Measurements from ENCODE around the gene DMGDH. TPM values are rescaled to one million over a fixed set of nuclear protein-coding genes. Genes with fewer than 3 reads are reported as not detected.
A peak's percentile ranks its signal among the peaks of the same experiment; 100 is the strongest.
"Not testable (repeated sequence)": the region's sequence is repeated elsewhere in the genome, so short reads cannot be mapped to it uniquely, and the experiment has no call there.

The DMGDH gene
- total RNA-seq, 2 donors from 2014 or later = 0.30 to 1.4 TPM

DNA sequence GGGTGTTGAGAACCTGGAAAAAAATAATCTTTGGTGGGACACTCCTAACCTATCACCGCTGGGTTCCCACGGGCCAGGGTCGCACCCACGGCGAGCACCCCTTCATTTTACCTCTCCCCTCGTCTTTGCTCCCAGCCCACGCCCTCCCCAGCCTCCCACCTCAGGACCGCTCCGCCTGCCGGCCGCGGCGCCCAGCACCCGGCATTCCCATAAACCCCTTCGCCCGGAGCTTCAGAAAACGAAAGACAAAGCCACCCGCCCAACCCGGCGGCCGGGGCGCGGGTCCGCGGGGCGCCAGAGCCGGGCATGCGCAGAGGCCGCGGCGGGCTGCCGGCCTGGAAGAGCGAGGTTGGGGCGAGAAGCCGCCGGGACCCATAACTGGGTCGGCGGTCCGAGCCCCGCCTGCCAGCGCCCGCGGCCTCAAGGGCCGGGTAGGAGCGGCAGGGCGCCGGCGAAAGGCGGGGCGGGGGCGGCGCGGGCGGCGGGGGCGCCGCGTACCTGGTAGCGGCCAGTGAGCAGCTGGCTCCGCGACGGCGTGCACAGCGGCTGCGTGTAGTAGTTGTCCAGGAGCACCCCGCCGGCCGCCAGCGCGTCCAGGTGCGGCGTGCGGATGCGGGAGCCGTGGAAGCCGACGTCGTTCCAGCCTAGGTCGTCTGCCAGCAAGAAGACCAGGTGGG lies 84.9 kb downstream of the DMGDH start:
- peak; percentile 91 for DNase-seq
- TF ChIP-seq CTCF (IDR thresholded peaks at IDR 0.05) = peak; percentile 25
- peak overlapping the region; percentile 100 for H3K27ac ChIP-seq
- H3K4me3 ChIP-seq = peak overlapping the region; percentile 82
- intact Hi-C loops (cut with DNase I) = no loop called here
- H3K36me3 ChIP-seq = no peaks in the 10 kb centered on the region
- H3K9me3 ChIP-seq = no peaks in the 10 kb centered on the region
- no peaks in the 10 kb centered on the region for H3K27me3 ChIP-seq
- H3K9ac ChIP-seq (ENCODE audit: low read depth in 2 of 2, low read length in 2 of 2) = peak overlapping the region; percentile 72 to 82
- H3K4me1 ChIP-seq = peaks cover 2% of the 10 kb centered on the region

- intact Hi-C loops (cut with DNase I) = no loop called here
- Histone ChIP-seq H3K9me3 (no peaks in the 10 kb centered on the region), H3K4me3 (peak overlapping the region; percentile 82), H3K9ac (ENCODE audit: low read depth in 2 of 2, low read length in 2 of 2) (peak overlapping the region; percentile 72 to 82), H3K4me1 (peaks cover 6% of the 10 kb centered on the region), H3K27ac (peak overlapping the region; percentile 100), H3K36me3 (no peaks in the 10 kb centered on the region), H3K27me3 (no peaks in the 10 kb centered on the region)
- no peak for TF ChIP-seq CTCF (IDR thresholded peaks at IDR 0.05)
- DNase-seq = no peak
Observed at GRCh38 chr5:78983601-78984438, 85.7 kb downstream of the DMGDH start.

- H3K27me3 ChIP-seq = not testable (repeated sequence)
Observed at GRCh38 chr5:78983194-78983593, 86.3 kb downstream of the DMGDH start.

GRCh38 chr5:78979909-78980308 lies 89.6 kb downstream of the DMGDH start:
- intact Hi-C loops (cut with DNase I) = no loop called here
- no peak overlapping the region for H3K27ac ChIP-seq
- H3K9ac ChIP-seq (ENCODE audit: low read depth in 2 of 2, low read length in 2 of 2) = no peak overlapping the region

More at GRCh38 chr5:78983194-78983593, 86.3 kb downstream of the DMGDH start:
- H3K9ac ChIP-seq (ENCODE audit: low read depth in 2 of 2, low read length in 2 of 2); intact Hi-C loops (cut with DNase I); DNase-seq; H3K4me3 ChIP-seq; H3K27ac ChIP-seq; H3K36me3 ChIP-seq; H3K9me3 ChIP-seq; H3K4me1 ChIP-seq: not testable (repeated sequence)

DNA sequence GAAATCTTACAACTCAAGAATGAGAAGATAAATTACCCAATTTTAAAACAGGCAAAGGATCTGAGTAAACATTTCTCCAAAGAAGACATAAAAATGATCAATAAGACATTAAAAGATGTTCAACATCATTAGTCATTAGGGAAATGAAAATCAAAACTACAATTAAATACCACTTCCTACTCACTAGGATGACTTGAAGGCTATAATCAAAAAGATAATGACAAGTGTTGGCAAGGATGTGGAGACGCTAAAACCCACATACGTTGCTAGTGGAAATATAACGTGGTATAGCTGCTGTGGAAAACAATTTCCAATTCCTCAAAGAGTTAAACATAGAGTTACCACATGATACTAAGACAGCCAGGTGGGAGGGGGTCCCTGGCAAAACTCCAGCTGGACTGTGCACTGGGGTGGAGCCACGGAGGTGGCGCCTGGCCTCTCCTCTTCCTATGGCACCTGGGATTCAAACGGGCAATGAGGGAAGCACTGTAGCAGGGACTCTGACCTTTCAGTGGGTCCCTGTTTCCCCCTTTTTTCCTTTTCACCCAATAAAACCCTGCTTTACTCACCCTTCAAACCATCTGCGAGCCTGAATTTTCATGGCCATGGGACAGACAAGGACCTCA lies 90.2 kb downstream of the DMGDH start:
- no peaks in the 10 kb centered on the region for H3K36me3 ChIP-seq
- H3K27ac ChIP-seq = no peak overlapping the region
- H3K4me3 ChIP-seq = no peak overlapping the region
- no peaks in the 10 kb centered on the region for H3K27me3 ChIP-seq
- no peaks in the 10 kb centered on the region for H3K9me3 ChIP-seq
- H3K4me1 ChIP-seq = peaks cover 9% of the 10 kb centered on the region
- no peak for DNase-seq
- H3K9ac ChIP-seq (ENCODE audit: low read depth in 2 of 2, low read length in 2 of 2) = no peak overlapping the region
- TF ChIP-seq CTCF (IDR thresholded peaks at IDR 0.05) = no peak
- intact Hi-C loops (cut with DNase I) = no loop called here

More at GRCh38 chr5:78979909-78980308, 89.6 kb downstream of the DMGDH start:
- H3K4me3 ChIP-seq = no peak overlapping the region
- no peaks in the 10 kb centered on the region for H3K27me3 ChIP-seq
- H3K9me3 ChIP-seq = no peaks in the 10 kb centered on the region
- DNase-seq = no peak
- peaks cover 7% of the 10 kb centered on the region for H3K4me1 ChIP-seq
- H3K36me3 ChIP-seq = no peaks in the 10 kb centered on the region
- no peak for TF ChIP-seq CTCF (IDR thresholded peaks at IDR 0.05)

All from colonic mucosa (tissue), 4 donors.